Ectodermal cell (in vitro differentiated cells): ENCODE data around the gene SLC9A9.

Source experiments
- H3K27ac ChIP-seq: 2 replicates; pipeline ENCODE4 v1.7.0; 2013; ENCODE audit warnings: mild to moderate bottlenecking, low read depth, low read length; ENCODE audit not compliant: insufficient read depth, poor library complexity, severe bottlenecking
- H3K27me3 ChIP-seq: 2 replicates; pipeline ENCODE4 v1.7.0; 2013; ENCODE audit warnings: mild to moderate bottlenecking, low read length; ENCODE audit not compliant: insufficient read depth, control insufficient read depth, poor library complexity, severe bottlenecking
- H3K36me3 ChIP-seq: one replicate; pipeline ENCODE4 v1.7.0; 2013; ENCODE audit warnings: low read length; ENCODE audit not compliant: control insufficient read depth, insufficient read depth
- H3K4me1 ChIP-seq: one replicate; pipeline ENCODE4 v1.7.0; 2013; ENCODE audit warnings: low read length; ENCODE audit not compliant: control insufficient read depth, insufficient read depth
- H3K4me3 ChIP-seq: 2 replicates; pipeline ENCODE4 v1.7.0; 2013; ENCODE audit warnings: low read depth, low read length, control low read depth; ENCODE audit not compliant: insufficient read depth
- H3K9me3 ChIP-seq: 2 replicates; pipeline ENCODE4 v1.7.0; 2013; ENCODE audit warnings: mild to moderate bottlenecking, low read length, moderate library complexity; ENCODE audit not compliant: control insufficient read depth
- WGBS, 2 experiments: methylation state at CpG; one replicate each; pipeline ENCODE4 v1.1.7; 2013; ENCODE audit warnings: missing lambda C conversion rate in 2 of 2; 5-methylcytosine and 5-hydroxymethylcytosine counted together

The SLC9A9 gene

GRCh38 chr3:143241481-143241951, 606.8 kb downstream of the SLC9A9 start:
- Histone ChIP-seq H3K4me3 (no peak overlapping the region), H3K27me3 (no peaks in the 10 kb centered on the region), H3K4me1 (peaks cover 6% of the 10 kb centered on the region), H3K27ac (no peak overlapping the region), H3K9me3 (no peaks in the 10 kb centered on the region), H3K36me3 (no peaks in the 10 kb centered on the region)
- 94 to 96% methylated on average over 3 of the region's 3 CpGs for WGBS, 2 experiments

DNA sequence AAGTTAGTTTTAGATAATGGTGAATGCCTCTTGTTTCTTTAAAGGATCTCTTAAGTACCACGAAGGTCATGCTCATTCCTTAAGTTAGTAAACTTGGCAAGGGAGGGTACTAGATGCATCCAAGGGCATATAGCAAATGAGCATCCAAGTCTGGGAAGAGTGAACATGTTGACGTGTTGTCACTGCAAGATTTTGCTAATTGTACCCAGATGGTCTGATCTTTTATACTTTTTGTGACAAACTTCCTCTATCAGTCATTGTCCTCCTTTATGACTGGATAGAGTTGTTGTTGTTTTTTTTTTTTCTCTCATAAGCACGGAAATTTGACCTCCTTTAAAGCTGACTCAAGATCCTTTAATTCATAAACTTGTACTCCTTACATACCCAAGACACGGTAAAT, 607.4 kb downstream of the SLC9A9 start:
- Histone ChIP-seq H3K27me3 (no peaks in the 10 kb centered on the region), H3K4me3 (no peak overlapping the region), H3K27ac (no peak overlapping the region), H3K4me1 (peaks cover 6% of the 10 kb centered on the region), H3K36me3 (no peaks in the 10 kb centered on the region), H3K9me3 (no peaks in the 10 kb centered on the region)
- WGBS, 2 experiments: 90 to 91% methylated on average over 4 of the region's 4 CpGs

GRCh38 chr3:143239031-143239430, 609.2 kb downstream of the SLC9A9 start:
- Histone ChIP-seq H3K4me1 (peaks cover 6% of the 10 kb centered on the region), H3K27me3 (no peaks in the 10 kb centered on the region), H3K9me3 (no peaks in the 10 kb centered on the region), H3K36me3 (no peaks in the 10 kb centered on the region), H3K27ac (no peak overlapping the region), H3K4me3 (no peak overlapping the region)
- 98 to 100% methylated on average over 3 of the region's 3 CpGs for WGBS, 2 experiments

GRCh38 chr3:143237077-143237627, 611.1 kb downstream of the SLC9A9 start:
- WGBS, 2 experiments: 42 to 44% methylated on average over 8 of the region's 8 CpGs
- H3K27ac ChIP-seq: no peak overlapping the region
- no peaks in the 10 kb centered on the region for H3K27me3 ChIP-seq
- H3K9me3 ChIP-seq: no peaks in the 10 kb centered on the region
- no peaks in the 10 kb centered on the region for H3K36me3 ChIP-seq
- H3K4me1 ChIP-seq: peaks cover 6% of the 10 kb centered on the region
- no peak overlapping the region for H3K4me3 ChIP-seq

GRCh38 chr3:143236226-143236964, 611.9 kb downstream of the SLC9A9 start:
- H3K27ac ChIP-seq: no peak overlapping the region
- no peaks in the 10 kb centered on the region for H3K9me3 ChIP-seq
- peaks cover 6% of the 10 kb centered on the region for H3K4me1 ChIP-seq
- 92 to 93% methylated on average over 10 of the region's 11 CpGs for WGBS, 2 experiments
- H3K4me3 ChIP-seq: no peak overlapping the region
- H3K27me3 ChIP-seq: no peaks in the 10 kb centered on the region
- no peaks in the 10 kb centered on the region for H3K36me3 ChIP-seq

DNA sequence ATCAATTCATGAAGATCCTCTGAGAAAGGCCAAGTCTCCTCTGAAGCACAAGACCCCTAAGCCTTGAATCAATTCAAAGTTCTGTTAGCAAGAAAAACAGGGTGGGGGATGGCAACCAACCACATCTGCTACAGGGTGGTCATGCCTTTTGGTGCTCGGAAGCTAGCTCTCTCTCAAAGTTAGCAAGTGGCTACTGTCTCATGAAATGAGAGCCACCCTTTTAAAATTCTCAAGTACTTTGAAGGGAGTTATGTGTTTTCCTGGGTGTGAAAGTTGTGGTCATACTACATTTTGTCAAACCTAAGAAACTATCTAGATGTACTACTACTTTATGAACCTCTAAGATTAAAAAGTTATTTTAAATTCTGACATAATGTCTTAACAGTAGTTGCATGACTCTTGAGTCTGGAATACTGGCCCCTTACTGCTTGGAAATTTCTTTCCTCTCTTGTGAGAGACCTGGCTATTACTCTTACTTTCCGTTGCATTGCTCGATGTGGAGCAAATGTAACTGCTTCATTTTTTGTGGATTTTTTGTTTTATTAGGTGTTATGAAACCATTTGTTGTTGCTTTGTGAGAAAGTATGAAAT, 612.6 kb downstream of the SLC9A9 start:
- no peaks in the 10 kb centered on the region for H3K9me3 ChIP-seq
- H3K4me1 ChIP-seq: peaks cover 6% of the 10 kb centered on the region
- H3K27ac ChIP-seq: no peak overlapping the region
- WGBS, 2 experiments: 94% methylated on average over 1 to 3 of the region's 3 CpGs
- H3K27me3 ChIP-seq: no peaks in the 10 kb centered on the region
- H3K4me3 ChIP-seq: no peak overlapping the region
- H3K36me3 ChIP-seq: no peaks in the 10 kb centered on the region

GRCh38 chr3:143234526-143234925, 613.7 kb downstream of the SLC9A9 start:
- Histone ChIP-seq H3K4me1 (peaks cover 6% of the 10 kb centered on the region), H3K27ac (no peak overlapping the region), H3K36me3 (no peaks in the 10 kb centered on the region), H3K9me3 (no peaks in the 10 kb centered on the region), H3K4me3 (no peak overlapping the region), H3K27me3 (no peaks in the 10 kb centered on the region)
- 86% methylated on average over 1 of the region's 1 CpG; no CpG with 5 or more reads in 1 of the 2 experiments for WGBS, 2 experiments

DNA sequence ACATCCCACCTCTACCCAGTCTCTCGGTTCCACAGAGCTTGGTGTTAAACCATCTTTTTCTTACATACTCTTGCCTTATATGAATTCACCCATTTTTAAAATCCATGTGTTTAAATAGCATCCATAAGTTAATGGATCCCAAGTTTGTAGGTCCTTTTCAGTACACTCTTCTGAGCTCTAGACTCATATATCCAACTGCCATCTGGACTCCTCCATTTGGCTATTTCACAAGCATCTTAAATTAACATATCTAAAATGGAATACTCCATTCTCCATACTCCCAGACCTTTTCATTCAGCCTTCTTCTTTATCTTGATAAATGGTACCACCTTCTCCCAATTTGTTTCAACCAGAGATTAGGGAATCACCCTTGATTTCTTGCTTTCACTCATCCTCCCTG, 615.3 kb downstream of the SLC9A9 start:
- WGBS, 2 experiments: 91 to 93% methylated on average over 1 of the region's 1 CpG
- Histone ChIP-seq H3K36me3 (no peaks in the 10 kb centered on the region), H3K27me3 (no peaks in the 10 kb centered on the region), H3K9me3 (no peaks in the 10 kb centered on the region), H3K4me3 (no peak overlapping the region), H3K4me1 (peaks cover 6% of the 10 kb centered on the region), H3K27ac (no peak overlapping the region)

GRCh38 chr3:143228405-143228804, 619.9 kb downstream of the SLC9A9 start:
- Histone ChIP-seq H3K27ac (no peak overlapping the region), H3K9me3 (no peaks in the 10 kb centered on the region), H3K27me3 (no peaks in the 10 kb centered on the region), H3K4me1 (no peaks in the 10 kb centered on the region), H3K4me3 (no peak overlapping the region), H3K36me3 (no peaks in the 10 kb centered on the region)
- WGBS, 2 experiments: 96% methylated on average over 12 of the region's 12 CpGs

- H3K36me3 ChIP-seq: no peaks in the 10 kb centered on the region
- H3K9me3 ChIP-seq: no peaks in the 10 kb centered on the region
- H3K27me3 ChIP-seq: no peaks in the 10 kb centered on the region
- 91% methylated on average over 10 of the region's 10 CpGs for WGBS, 2 experiments
- H3K4me1 ChIP-seq: no peaks in the 10 kb centered on the region
- no peak overlapping the region for H3K4me3 ChIP-seq
- no peak overlapping the region for H3K27ac ChIP-seq
Observed at GRCh38 chr3:143226678-143227291, 621.5 kb downstream of the SLC9A9 start.
